Measurements from ENCODE around the gene RAB18.

RAB18 gene

GRCh38 chr10:27535317-27535716 lies 31.2 kb downstream of the RAB18 start:
- no peaks in the 10 kb centered on the region for H3K27me3 ChIP-seq (replicated peaks; ENCODE audit: insufficient read depth, low read length)
- H3K4me1 ChIP-seq (ENCODE audit: low read length), result no peaks in the 10 kb centered on the region
- H3K9ac ChIP-seq (ENCODE audit: low read length), result no peak overlapping the region
- DNase-seq, result no peak
- H3K4me2 ChIP-seq (ENCODE audit: low read depth, low read length), result no peak overlapping the region
- no peaks in the 10 kb centered on the region for H3K9me2 ChIP-seq (replicated peaks; ENCODE audit: insufficient read depth, low read length)
- no peak overlapping the region for H2AFZ ChIP-seq (ENCODE audit: low read length)
- TF ChIP-seq CTCF (IDR thresholded peaks at IDR 0.05; ENCODE audit: low read length), result no peak
- TF ChIP-seq EZH2phosphoT487 (IDR thresholded peaks at IDR 0.05; ENCODE audit: low read length), result no peak
- no peak for TF ChIP-seq EZH2 (optimal IDR thresholded peaks at IDR 0.05; ENCODE audit: low read depth, low read length)
- peaks cover 7% of the 10 kb centered on the region; the same call in 1 of the 2 replicates for H3K36me3 ChIP-seq (replicated peaks; ENCODE audit: insufficient read depth, low read length)
- H3K9me3 ChIP-seq (replicated peaks; ENCODE audit: insufficient read depth, low read length), result no peaks in the 10 kb centered on the region
- H3K4me3 ChIP-seq (ENCODE audit: low read length), result no peak overlapping the region
- H3K27ac ChIP-seq (ENCODE audit: low read length), result no peak overlapping the region
- no peaks in the 10 kb centered on the region for H4K20me1 ChIP-seq (ENCODE audit: insufficient read depth, low read length)
- no peaks in the 10 kb centered on the region for H3F3A ChIP-seq (ENCODE audit: insufficient read depth, low read length)
- H3K79me2 ChIP-seq (ENCODE audit: low read length), result peaks cover 13% of the 10 kb centered on the region; the same call in 1 of the 2 replicates

- no peaks in the 10 kb centered on the region for H3K4me1 ChIP-seq (ENCODE audit: low read length)
- no peaks in the 10 kb centered on the region for H3K9me2 ChIP-seq (replicated peaks; ENCODE audit: insufficient read depth, low read length)
- peaks cover 3% of the 10 kb centered on the region; the same call in 1 of the 2 replicates for H3K79me2 ChIP-seq (ENCODE audit: low read length)
- H2AFZ ChIP-seq (ENCODE audit: low read length), result no peak overlapping the region
- no peak overlapping the region for H3K4me3 ChIP-seq (ENCODE audit: low read length)
- H3K27me3 ChIP-seq (replicated peaks; ENCODE audit: insufficient read depth, low read length), result no peaks in the 10 kb centered on the region
- no peak overlapping the region for H3K9ac ChIP-seq (ENCODE audit: low read length)
- TF ChIP-seq CTCF (IDR thresholded peaks at IDR 0.05; ENCODE audit: low read length) (no peak), EZH2phosphoT487 (IDR thresholded peaks at IDR 0.05; ENCODE audit: low read length) (no peak), EZH2 (optimal IDR thresholded peaks at IDR 0.05; ENCODE audit: low read depth, low read length) (no peak)
- no peak overlapping the region for H3K27ac ChIP-seq (ENCODE audit: low read length)
- no peaks in the 10 kb centered on the region for H3K9me3 ChIP-seq (replicated peaks; ENCODE audit: insufficient read depth, low read length)
- 0 out of 2 replicates have a peak, but pooled peaks cover 7% of the 10 kb centered on the region for H3K36me3 ChIP-seq (replicated peaks; ENCODE audit: insufficient read depth, low read length)
- H4K20me1 ChIP-seq (ENCODE audit: insufficient read depth, low read length), result no peaks in the 10 kb centered on the region
- H3K4me2 ChIP-seq (ENCODE audit: low read depth, low read length), result no peak overlapping the region
- no peaks in the 10 kb centered on the region for H3F3A ChIP-seq (ENCODE audit: insufficient read depth, low read length)
- no peak for DNase-seq
Observed at GRCh38 chr10:27536437-27536836, 32.3 kb downstream of the RAB18 start.

- H3K4me1 ChIP-seq (ENCODE audit: low read length), result no peaks in the 10 kb centered on the region
- no peak overlapping the region for H3K9ac ChIP-seq (ENCODE audit: low read length)
- H3K9me2 ChIP-seq (replicated peaks; ENCODE audit: insufficient read depth, low read length), result no peaks in the 10 kb centered on the region
- TF ChIP-seq EZH2 (optimal IDR thresholded peaks at IDR 0.05; ENCODE audit: low read depth, low read length), result no peak
- TF ChIP-seq EZH2phosphoT487 (IDR thresholded peaks at IDR 0.05; ENCODE audit: low read length), result no peak
- TF ChIP-seq CTCF (IDR thresholded peaks at IDR 0.05; ENCODE audit: low read length), result no peak
- H2AFZ ChIP-seq (ENCODE audit: low read length), result no peak overlapping the region
- no peaks in the 10 kb centered on the region for H4K20me1 ChIP-seq (ENCODE audit: insufficient read depth, low read length)
- 0 out of 2 replicates have a peak, but pooled peaks cover 7% of the 10 kb centered on the region for H3K36me3 ChIP-seq (replicated peaks; ENCODE audit: insufficient read depth, low read length)
- no peaks in the 10 kb centered on the region for H3K9me3 ChIP-seq (replicated peaks; ENCODE audit: insufficient read depth, low read length)
- no peaks in the 10 kb centered on the region for H3K79me2 ChIP-seq (ENCODE audit: low read length)
- no peak overlapping the region for H3K4me3 ChIP-seq (ENCODE audit: low read length)
- H3K27me3 ChIP-seq (replicated peaks; ENCODE audit: insufficient read depth, low read length), result no peaks in the 10 kb centered on the region
- H3K27ac ChIP-seq (ENCODE audit: low read length), result no peak overlapping the region
- DNase-seq, result no peak
- H3F3A ChIP-seq (ENCODE audit: insufficient read depth, low read length), result no peaks in the 10 kb centered on the region
- H3K4me2 ChIP-seq (ENCODE audit: low read depth, low read length), result no peak overlapping the region
Observed at GRCh38 chr10:27537166-27537565, 33.1 kb downstream of the RAB18 start.

All from MM.1S (cell line).